ENCODE data around the gene HORMAD2.
A peak's percentile ranks its signal among the peaks of the same experiment; 100 is the strongest.
"Not testable (repeated sequence)": the region's sequence is repeated elsewhere in the genome, so short reads cannot be mapped to it uniquely, and the experiment has no call there.

HORMAD2 gene

GRCh38 chr22:30195245-30196140 lies 115.2 kb downstream of the HORMAD2 start:
- peak; percentile 17 for DNase-seq

- DNase-seq, result peak; percentile 90
Measured at GRCh38 chr22:30196141-30196879, 116.0 kb downstream of the HORMAD2 start.

GRCh38 chr22:30196880-30197336 lies 116.6 kb downstream of the HORMAD2 start:
- no peak for DNase-seq

GRCh38 chr22:30197389-30197788 lies 117.1 kb downstream of the HORMAD2 start:
- DNase-seq, result no peak

- no peak for DNase-seq
Measured at GRCh38 chr22:30198152-30198825, 118.0 kb downstream of the HORMAD2 start.

GRCh38 chr22:30198921-30199320 lies 118.7 kb downstream of the HORMAD2 start:
- DNase-seq, result no peak

GRCh38 chr22:30200905-30201304 lies 120.6 kb downstream of the HORMAD2 start:
- DNase-seq, result not testable (repeated sequence)

- peak; percentile 74 for DNase-seq
Measured at GRCh38 chr22:30201945-30202344, 121.7 kb downstream of the HORMAD2 start.

GRCh38 chr22:30202531-30203006 lies 122.3 kb downstream of the HORMAD2 start:
- no peak for DNase-seq

GRCh38 chr22:30204015-30204741 lies 123.9 kb downstream of the HORMAD2 start:
- no peak for DNase-seq

- no peak for DNase-seq
Measured at GRCh38 chr22:30204742-30205111, 124.5 kb downstream of the HORMAD2 start.

GRCh38 chr22:30205281-30206115 lies 125.2 kb downstream of the HORMAD2 start:
- peak; percentile 88 for DNase-seq

GRCh38 chr22:30206944-30207343 lies 126.7 kb downstream of the HORMAD2 start:
- DNase-seq, result peak; percentile 93

GRCh38 chr22:30208631-30209603 lies 128.7 kb downstream of the HORMAD2 start:
- peak; percentile 68 for DNase-seq

GRCh38 chr22:30209642-30210041 lies 129.4 kb downstream of the HORMAD2 start:
- DNase-seq, result no peak

- DNase-seq, result peak; percentile 84
Measured at GRCh38 chr22:30210235-30210909, 130.1 kb downstream of the HORMAD2 start.

GRCh38 chr22:30211124-30211820 lies 131.0 kb downstream of the HORMAD2 start:
- no peak for DNase-seq

- peak; percentile 92 for DNase-seq
Measured at GRCh38 chr22:30212363-30212995, 132.2 kb downstream of the HORMAD2 start.

Measured in NCI-H226 (cell line).